ENCODE measurements around the gene KIAA1614.

The KIAA1614 gene

GRCh38 chr1:180916771-180917170 lies 4.1 kb downstream of the KIAA1614 start:
- H3K9me3 ChIP-seq (ENCODE audit: severe bottlenecking): no peaks in the 10 kb centered on the region
- no peak for TF ChIP-seq CTCF (IDR thresholded peaks at IDR 0.05; ENCODE audit: low read depth, low read length)
- H3K27me3 ChIP-seq (ENCODE audit: insufficient read depth, low read depth, severe bottlenecking): no peaks in the 10 kb centered on the region
- no peak for DNase-seq
- no peak overlapping the region for H3K27ac ChIP-seq
- H3K4me3 ChIP-seq (ENCODE audit: low read depth, low read length): no peak overlapping the region
- H3K36me3 ChIP-seq: no peaks in the 10 kb centered on the region

DNA sequence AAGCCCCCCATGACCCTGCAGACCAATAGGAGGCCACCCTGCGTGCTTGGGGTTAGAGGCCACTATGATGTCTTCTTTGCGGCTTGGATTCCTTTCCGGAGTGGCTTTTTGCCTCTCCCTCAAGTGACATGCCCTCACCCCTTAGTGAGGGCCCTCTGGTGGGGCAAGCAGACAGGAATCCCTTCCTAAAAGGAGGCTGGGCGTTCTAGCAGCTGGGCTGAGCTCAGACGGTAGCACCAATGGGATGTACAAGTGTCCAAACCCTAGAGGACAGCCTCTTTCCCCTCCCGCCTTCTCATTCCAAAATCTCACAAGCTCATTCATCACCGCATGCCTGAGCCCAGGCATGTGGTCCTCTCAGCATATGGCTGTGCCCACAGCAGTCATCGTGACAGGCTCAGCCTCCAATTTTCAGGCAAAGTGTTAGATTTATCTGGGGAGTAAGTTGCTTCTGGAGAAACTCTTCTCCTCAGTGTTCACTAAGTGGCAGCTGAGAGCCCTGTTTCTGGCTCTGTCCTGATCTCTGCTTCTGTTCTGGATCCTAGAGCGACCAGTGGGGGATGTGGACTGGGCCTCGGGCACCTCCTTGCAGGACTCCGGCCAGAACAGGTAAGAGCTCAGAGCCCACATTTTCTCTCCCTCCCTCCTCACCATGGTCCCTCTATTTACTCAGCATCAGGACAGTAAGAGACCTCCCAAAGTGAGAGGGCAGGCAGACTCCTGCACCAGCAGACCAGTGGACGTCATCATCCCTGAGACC lies 4.8 kb downstream of the KIAA1614 start:
- H3K27ac ChIP-seq: no peak overlapping the region
- no peaks in the 10 kb centered on the region for H3K27me3 ChIP-seq (ENCODE audit: insufficient read depth, low read depth, severe bottlenecking)
- H3K4me3 ChIP-seq (ENCODE audit: low read depth, low read length): no peak overlapping the region
- no peak for TF ChIP-seq CTCF (IDR thresholded peaks at IDR 0.05; ENCODE audit: low read depth, low read length)
- no peaks in the 10 kb centered on the region for H3K36me3 ChIP-seq
- no peaks in the 10 kb centered on the region for H3K9me3 ChIP-seq (ENCODE audit: severe bottlenecking)
- DNase-seq: no peak

DNA sequence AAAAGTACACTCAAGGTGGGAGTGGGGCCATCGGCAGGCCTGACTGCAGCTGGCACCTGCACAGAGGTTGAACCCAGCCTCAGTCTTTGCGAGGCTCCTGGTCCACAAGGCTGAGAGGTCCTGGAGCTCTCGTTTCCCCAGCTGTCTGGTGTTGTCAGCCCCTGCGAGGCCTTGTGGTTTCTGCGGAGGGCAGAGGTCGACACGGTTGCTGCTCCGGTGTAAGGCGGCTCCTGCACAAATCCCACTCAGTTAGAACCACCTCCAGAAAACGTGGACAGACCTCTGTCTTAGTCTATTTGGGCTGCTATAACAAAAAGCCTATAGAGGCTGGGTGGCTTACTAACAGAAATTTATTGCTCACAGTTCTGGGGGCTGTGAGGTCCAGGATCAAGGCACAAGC lies 5.8 kb downstream of the KIAA1614 start:
- Histone ChIP-seq H3K9me3 (ENCODE audit: severe bottlenecking) (no peaks in the 10 kb centered on the region), H3K36me3 (no peaks in the 10 kb centered on the region), H3K27me3 (ENCODE audit: insufficient read depth, low read depth, severe bottlenecking) (no peaks in the 10 kb centered on the region), H3K27ac (no peak overlapping the region), H3K4me3 (ENCODE audit: low read depth, low read length) (no peak overlapping the region)
- no peak for TF ChIP-seq CTCF (IDR thresholded peaks at IDR 0.05; ENCODE audit: low read depth, low read length)
- no peak for DNase-seq

- H3K36me3 ChIP-seq: no peaks in the 10 kb centered on the region
- no peak overlapping the region for H3K27ac ChIP-seq
- DNase-seq: no peak
- H3K27me3 ChIP-seq (ENCODE audit: insufficient read depth, low read depth, severe bottlenecking): no peaks in the 10 kb centered on the region
- H3K4me3 ChIP-seq (ENCODE audit: low read depth, low read length): no peak overlapping the region
- H3K9me3 ChIP-seq (ENCODE audit: severe bottlenecking): no peaks in the 10 kb centered on the region
- TF ChIP-seq CTCF (IDR thresholded peaks at IDR 0.05; ENCODE audit: low read depth, low read length): no peak
These were observed 6.5 kb downstream of the KIAA1614 start for GRCh38 chr1:180919183-180919700.

- DNase-seq: no peak
- Histone ChIP-seq H3K36me3 (no peaks in the 10 kb centered on the region), H3K4me3 (ENCODE audit: low read depth, low read length) (no peak overlapping the region), H3K9me3 (ENCODE audit: severe bottlenecking) (no peaks in the 10 kb centered on the region), H3K27ac (no peak overlapping the region), H3K27me3 (ENCODE audit: insufficient read depth, low read depth, severe bottlenecking) (no peaks in the 10 kb centered on the region)
- TF ChIP-seq CTCF (IDR thresholded peaks at IDR 0.05; ENCODE audit: low read depth, low read length): no peak
These were observed 7.5 kb downstream of the KIAA1614 start for GRCh38 chr1:180920193-180920592.

DNA sequence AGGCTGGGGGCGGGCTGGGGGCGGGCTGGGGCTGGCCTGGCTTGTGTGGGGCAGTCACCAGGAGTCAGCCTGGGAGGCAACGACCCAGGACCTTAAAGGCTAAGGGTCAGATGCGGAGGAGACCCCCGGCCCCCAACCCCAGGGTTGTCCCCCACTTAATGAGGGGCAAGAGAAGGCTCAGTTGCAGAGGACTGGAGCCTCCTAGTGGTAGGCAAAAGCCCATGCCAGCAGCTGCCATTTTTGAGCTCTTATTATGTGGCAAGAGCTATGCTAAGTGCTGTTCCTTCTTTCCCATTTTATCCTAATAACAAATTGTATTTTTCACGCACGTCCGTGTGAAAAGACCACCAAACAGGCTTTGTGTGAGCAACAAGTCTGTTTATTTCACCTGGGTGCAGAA lies 8.0 kb downstream of the KIAA1614 start:
- Histone ChIP-seq H3K27ac (no peak overlapping the region), H3K9me3 (ENCODE audit: severe bottlenecking) (no peaks in the 10 kb centered on the region), H3K27me3 (ENCODE audit: insufficient read depth, low read depth, severe bottlenecking) (no peaks in the 10 kb centered on the region), H3K4me3 (ENCODE audit: low read depth, low read length) (no peak overlapping the region), H3K36me3 (no peaks in the 10 kb centered on the region)
- no peak for DNase-seq
- peak; percentile 16; the same call in 1 of the 2 replicates for TF ChIP-seq CTCF (IDR thresholded peaks at IDR 0.05; ENCODE audit: low read depth, low read length)

All from WERI-Rb-1 (cell line).